ENCODE measurements around the gene KCTD17. TPM values are rescaled to one million over a fixed set of nuclear protein-coding genes. Genes with fewer than 3 reads are reported as not detected.

Gene KCTD17
- total RNA-seq, 1 donor from 2014 or later: 8.9 TPM

DNA sequence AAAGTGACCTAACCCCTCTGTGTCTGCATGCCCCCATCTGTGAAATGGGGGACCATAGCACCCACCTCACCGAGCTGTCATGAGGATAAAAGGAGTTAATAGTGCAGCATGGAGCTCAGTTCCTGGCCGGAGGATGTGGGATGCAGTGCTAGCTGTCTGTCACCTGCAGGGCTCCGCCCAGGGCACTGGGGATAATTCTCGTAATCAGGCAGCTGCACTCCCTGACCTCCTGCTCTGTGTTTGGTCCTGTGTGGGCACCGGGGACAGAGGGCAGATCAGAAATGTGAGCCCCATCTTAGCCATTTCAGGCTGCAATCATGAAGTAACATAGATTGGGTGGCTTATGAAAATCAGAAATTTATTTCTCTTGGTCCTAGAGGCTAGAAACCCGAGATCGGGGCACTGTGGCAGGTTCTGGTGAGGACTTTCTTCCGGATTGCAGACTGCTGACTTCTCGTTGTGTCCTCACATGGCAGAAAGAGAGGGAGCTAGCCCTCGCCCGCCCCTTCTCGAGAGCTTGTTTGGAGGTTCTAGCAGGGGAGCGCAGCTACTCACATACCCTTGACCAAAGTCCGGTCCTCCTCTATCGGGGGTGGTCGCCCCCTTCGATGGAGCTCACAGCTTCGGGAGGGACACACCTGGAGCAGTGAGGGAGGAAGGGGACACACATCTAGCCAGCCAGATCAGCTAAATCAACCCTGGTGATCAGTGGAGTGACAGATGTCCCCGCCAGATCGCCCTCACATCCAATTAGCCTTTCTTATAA lies 3.2 kb downstream of the KCTD17 start:
- DNase-seq (no peak), ATAC-seq (ENCODE audit: poor library complexity) (no peak)
- intact Hi-C loops (cut with DNase I): no loop called here

DNA sequence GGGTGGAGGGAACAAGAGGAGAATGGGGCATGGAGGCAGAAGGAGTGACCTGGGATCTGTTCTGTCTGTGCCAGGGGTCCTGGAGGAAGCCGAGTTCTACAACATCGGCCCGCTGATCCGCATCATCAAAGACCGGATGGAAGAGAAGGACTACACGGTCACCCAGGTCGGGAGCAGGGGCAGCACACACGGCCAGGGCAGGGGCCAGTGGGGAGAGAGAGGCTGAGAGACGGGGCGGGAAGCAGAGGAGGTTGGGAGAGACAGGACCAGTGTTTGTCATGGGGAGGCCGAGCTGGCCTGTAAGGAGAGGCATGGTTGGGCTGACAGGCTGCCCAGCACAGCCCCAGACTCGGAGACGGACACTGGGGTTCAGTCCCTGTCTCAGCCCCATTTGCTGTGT lies 4.7 kb downstream of the KCTD17 start:
- no peak for DNase-seq
- no peak for ATAC-seq (ENCODE audit: poor library complexity)
- intact Hi-C loops (cut with DNase I): no loop called here

DNA sequence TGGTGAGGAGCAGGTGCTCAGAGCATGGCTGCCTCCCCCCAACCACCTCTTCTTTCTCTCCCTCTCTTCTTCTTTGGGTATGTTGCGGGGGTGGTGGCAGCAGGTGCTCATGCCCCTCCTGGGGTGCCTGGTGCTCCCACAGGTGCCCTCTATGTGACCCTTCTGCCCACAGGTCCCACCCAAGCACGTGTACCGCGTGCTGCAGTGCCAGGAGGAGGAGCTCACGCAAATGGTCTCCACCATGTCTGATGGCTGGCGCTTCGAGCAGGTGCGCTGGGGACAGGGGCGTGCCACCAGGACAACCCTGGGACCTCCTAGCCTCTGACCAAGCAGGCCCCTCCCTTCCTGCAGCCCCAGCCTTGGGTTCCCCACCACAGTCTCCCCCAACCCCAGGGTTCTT lies 5.7 kb downstream of the KCTD17 start:
- intact Hi-C loops (cut with DNase I): no loop called here
- no peak for DNase-seq
- no peak for ATAC-seq (ENCODE audit: poor library complexity)

DNA sequence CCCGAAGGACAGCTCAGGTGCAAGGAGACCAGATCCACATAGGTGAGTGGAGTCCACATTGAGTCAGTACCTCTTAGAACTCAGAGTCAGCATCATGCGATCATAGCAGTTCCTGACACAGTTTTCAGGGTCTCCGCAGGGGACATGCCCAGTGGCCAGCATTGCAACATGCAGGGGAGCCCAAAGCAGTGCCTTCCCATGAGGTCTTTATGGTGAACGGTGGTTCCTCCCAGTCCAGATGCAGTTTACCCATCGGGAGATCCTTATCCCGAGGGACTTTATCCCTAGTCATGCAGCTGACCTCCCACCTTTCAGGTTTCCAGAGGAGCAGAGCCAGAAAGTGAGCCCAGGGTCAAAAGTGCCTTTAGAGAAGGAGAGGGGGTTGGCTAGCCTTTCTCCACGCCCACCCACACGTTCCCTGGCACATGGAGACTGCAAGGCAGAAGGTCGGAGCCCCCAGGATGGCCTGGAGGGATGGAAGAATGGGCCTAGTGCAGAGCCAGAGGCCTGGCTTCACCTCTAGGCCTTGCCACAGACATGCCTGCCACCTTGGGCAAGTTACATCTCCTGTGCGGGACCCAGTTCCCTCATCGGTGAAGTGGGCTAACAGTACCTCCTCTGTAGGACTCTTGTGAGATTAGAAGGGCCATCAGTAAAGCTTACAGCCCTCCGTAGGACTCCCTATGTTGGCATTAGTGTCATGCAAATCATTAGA lies 6.4 kb downstream of the KCTD17 start:
- DNase-seq: no peak
- no peak for ATAC-seq (ENCODE audit: poor library complexity)

DNA sequence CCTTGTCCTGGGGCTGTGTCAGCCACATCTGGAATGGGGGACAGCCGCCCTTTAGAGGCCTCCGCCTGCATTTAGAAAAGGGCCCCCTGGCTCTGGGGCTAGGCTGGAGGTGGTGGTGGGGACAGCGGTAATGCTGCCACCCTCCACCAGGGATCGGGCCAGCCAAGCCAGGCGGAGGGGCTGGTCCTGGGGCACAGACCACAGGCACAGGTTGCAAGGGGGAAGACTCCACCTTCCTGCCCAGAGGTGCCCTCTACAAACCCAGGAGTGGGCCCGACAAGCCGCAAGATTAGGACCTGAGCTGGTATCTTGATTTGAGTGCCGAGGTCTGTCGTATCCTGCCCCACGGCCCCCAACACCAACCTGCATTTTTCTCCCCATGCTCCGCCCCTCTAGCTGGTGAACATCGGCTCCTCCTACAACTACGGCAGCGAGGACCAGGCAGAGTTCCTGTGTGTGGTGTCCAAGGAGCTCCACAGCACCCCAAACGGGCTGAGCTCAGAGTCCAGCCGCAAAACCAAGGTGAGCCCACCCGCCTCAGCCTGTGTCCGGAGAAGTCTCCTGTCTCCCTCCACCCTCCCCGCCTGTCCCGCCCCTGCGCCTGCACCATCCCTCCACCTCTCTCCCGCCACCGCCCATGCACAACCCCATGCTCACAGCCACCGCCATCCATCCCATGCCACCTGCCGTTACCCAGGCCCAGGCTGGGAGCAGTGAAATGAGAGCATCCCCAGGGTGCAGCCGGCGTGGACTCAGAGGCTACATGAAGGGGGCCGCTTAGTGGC lies 7.6 kb downstream of the KCTD17 start:
- ATAC-seq (ENCODE audit: poor library complexity): no peak
- intact Hi-C loops (cut with DNase I): no loop called here
- no peak for DNase-seq

More for the DNA sequence above, 6.4 kb downstream of the KCTD17 start:
- intact Hi-C loops (cut with DNase I): no loop called here

DNA sequence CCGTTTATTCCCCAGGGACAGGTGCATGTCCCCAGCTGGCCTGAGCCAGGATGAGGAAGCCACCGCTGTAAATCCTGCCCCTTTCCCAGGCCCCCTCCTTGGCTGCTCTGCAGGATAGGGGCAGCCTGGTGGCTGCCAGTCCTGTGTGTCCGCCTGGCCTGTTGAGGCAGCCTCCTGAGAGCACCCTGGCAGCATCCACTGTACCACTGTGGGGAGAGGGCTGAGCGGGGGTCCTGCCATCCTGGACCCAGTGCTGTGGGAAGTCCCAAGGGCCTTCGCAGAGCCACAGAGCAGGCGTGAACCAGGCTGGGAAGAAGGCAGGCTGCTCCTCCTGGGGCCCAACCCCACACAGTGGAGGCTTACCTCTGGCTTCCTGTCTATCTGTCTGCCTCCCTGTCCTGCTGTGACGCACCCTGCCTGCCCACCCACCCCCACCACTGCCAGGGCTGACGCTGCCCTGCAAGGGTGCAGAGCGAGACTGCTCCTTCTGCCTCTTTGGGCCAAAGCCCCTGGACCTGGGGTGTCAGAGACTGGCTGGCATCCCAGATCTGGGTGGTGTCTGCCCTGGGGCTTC lies 8.4 kb downstream of the KCTD17 start:
- DNase-seq (no peak), ATAC-seq (ENCODE audit: poor library complexity) (no peak)
- intact Hi-C loops (cut with DNase I): no loop called here

DNA sequence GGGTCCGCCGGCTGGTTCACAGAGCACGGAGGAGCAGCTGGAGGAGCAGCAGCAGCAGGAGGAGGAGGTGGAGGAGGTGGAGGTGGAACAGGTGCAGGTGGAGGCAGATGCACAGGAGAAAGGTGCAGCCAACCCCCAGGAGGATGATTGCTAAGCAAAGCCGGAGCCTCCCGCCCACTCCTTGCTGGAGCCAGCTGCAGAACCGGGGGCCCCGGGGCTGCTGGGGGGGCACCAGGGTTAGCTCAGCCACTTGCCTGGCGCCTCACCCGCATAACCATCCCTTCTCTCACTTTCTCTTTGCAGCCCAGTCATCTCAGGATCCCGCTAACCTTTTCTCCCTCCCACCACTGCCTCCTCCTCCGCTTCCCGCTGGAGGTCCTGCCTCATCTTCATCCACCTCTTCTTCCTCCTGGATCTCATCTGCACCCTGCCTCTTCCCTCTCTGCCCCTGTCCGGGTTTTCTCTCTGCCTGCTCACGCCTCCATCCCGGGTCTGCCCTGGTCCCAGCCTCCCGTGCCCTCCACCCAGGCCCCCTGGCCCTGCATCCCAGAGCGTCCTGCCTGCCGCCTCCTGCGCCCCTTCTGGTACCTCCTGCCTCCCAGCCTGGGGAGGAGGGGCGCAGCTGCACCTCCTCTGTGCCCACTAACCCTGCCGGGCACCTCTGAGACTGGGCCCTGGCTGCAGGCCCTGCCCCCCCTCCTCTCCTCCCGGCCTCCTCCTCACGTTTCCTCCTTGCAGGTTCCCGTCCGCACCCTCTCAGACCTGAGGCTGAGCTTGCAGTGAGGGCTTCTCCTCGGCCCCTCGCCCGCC lies 9.5 kb downstream of the KCTD17 start:
- ATAC-seq (ENCODE audit: poor library complexity) (no peak), DNase-seq (no peak)
- intact Hi-C loops (cut with DNase I): no loop called here

DNA sequence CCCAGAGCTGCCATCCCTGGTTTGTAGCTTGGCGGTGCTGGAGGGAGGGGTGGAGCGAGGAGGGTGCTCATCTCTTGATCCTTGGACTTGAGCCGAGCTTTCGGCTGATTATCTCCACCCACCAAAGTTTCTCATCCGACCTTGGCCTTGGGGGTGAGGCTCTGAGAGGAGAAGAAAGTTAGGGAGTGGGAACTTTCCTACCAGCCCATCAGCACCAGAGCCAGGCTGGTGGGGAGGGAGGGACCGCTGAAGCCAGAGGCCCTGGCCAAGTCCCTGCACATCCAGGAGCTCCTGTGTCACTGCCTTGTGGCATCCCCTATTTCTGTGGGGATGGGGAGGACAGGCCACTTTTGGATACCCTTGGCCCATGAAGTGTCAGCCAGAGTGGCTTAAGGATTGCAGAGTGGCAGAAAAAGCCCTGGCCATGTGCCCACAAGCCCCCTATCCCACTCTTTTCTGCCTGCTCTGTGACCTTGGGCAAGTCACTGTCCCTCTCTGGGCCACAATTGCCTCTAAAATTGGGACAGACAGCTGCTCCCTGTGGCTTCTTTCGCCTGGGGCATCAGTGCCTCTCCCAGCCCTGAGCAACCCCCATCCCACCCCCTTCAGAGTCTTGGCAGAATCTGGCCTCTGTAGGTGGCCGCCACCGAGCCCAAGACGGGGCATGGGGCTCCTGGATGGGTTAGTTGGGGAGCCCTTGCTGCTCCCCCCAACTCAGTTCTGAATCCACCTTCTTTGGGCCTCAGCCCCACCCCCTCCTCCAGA lies 10.3 kb downstream of the KCTD17 start:
- DNase-seq: no peak

DNA sequence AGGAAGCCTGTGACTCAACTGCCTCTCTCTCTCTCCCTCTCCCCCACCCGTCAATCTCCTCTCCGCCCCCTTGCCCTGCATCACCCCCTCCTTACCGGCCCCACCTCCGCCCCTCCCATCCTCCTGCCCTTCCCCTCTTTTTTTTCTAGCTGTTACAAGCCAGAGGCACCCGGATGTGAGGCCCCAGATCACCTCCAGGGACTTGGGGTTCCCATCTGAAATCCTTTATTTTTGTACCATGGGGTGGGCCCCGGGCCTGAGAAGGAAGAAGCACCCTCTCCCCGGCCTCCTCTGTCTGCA lies 10.8 kb downstream of the KCTD17 start:
- intact Hi-C loops (cut with DNase I): no loop called here
- no peak for ATAC-seq (ENCODE audit: poor library complexity)
- DNase-seq: no peak

More for the DNA sequence above, 10.3 kb downstream of the KCTD17 start:
- intact Hi-C loops (cut with DNase I): no loop called here
- no peak for ATAC-seq (ENCODE audit: poor library complexity)

DNA sequence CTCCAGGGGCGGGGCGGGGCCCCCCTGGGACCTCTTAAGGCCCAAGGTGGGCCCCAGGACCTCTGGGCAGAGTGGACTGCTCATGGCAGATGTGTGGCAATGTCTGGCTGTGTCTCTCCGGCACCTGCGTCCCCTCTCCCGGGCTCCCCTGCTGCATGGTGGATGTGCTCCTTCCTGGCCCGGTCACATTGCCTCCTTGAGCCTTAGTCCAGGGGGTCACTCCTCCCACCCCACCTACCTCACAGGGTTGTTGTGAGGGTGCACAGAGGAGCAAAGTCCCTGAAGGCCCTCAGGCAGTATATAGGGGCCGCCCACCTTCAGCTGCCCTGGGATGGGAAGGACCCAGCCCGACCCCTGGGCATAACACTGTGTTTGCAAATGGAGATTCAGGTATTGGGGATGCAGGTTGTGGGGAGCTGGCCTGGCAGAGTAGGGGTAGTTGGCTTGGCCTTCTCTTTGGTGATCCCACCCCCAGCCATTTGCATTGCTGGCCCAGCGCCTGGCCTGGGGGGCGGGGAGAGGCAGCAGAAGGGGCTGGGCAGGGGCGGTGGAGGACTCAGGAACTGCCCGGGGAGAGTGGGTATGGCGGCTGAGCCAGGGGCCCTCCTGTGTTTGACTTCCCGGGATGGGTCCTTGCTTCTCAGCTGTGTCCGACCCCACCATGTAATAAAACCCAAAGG lies 11.3 kb downstream of the KCTD17 start:
- no peak for ATAC-seq (ENCODE audit: poor library complexity)
- no peak for DNase-seq
- intact Hi-C loops (cut with DNase I): no loop called here

DNA sequence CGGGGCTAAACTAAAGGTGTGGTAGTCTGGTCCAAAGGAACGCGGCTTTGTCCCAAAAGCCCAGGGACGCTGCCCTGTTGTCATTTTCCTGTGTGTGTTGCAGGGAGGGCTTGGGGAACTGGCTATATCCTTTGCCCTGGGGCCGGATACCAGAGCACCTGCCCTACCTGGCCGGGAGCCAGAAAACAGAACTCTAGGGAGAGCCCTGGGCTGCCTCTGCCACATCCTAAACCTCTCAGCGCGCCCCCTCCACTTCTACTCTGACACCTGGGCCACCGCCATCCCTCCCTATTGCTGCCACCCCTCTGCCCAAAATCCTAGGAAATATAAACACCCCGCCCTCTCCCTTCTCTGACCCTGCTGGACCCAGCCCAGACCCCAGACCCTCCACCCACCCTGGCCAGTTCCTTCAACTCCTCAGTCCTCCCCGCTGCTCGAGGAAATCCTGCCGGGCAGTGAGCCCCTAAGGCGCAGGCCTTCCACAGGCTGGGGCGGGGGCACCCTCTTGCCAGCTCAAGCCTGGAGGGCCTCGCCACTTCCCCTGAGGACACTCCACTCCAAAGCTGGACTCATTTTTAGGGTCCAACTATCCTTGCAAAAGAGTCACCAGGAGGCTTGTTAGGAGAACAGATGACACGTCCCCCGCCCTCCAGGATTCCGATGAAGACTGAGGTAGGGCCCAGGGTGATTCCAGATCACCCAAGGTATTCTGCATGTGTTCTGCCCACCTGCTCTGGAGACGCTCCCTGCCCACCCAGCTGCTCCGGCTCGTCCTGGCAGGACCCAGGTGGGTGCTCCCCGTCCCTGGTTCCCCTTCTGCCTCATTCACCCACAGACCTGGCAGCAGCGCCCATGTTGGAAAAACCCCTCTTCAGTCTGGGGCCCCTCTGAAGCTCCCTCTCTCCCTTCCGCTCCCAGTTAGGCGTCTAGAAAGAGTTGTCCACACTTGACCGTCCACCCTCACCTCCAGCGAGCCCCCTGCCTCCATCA lies 12.2 kb downstream of the KCTD17 start:
- intact Hi-C loops (cut with DNase I): no loop called here
- ATAC-seq (ENCODE audit: poor library complexity) (no peak), DNase-seq (no peak)

DNA sequence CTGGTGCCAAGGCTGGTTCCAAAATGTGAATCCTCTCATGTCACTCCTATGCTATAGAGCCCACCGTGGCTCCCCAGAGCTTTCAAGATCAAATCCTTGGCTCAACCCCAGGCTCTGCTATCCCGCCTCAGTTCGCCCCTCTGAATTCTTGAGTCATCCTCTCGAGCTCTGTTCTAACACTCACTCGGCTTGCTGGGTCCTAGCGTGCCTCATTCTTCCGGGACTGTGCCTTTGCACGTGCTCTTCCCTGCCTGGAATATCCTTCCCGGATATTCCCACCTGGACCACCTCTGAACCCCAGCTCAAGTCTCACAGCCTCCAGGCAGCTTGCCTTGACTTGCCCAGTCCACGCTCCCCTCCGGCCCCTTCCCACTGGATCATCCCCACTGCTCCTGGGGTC lies 13.0 kb downstream of the KCTD17 start:
- no peak for DNase-seq
- intact Hi-C loops (cut with DNase I): no loop called here
- no peak for ATAC-seq (ENCODE audit: poor library complexity)

DNA sequence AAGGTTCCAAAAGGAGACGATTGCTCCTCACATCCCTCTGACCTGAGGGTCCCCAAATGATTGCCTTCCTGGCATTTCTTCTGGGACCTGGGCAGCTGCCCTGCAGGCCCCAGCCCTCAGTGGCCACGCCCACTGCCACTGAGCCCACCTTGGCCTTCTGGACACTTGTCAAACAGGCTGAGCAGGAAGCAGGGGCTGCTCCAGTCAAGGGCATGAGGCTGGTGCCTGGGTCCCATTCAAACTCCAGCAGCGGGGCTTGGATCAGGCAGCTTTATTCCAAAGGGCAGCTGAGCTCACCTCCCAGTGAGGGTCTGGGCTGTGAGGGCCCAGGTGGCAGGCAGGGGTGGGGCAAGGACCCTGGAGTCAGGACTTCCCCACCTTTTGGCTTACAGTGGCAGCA lies 13.6 kb downstream of the KCTD17 start:
- intact Hi-C loops (cut with DNase I): no loop called here
- ATAC-seq (ENCODE audit: poor library complexity): no peak

DNA sequence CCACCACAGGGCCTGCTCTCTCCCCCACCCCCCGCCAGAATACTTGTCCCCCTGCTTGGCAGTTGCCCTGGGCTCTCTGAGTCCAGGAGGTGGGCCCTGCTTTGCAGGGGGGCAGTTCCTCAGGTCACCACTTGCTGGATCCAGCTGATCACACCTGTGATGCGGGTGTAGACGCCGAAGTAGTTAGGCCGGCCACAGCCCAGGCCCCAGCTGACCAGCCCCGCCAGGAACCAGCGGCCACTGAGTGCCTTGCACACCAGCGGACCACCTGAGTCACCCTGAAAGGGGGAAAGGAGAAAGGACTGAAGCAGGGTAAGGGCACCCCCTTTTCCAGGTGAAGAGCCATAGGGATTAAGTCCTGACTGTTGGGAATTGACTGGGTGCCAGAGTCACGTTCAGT lies 14.4 kb downstream of the KCTD17 start:
- intact Hi-C loops (cut with DNase I): no loop called here
- DNase-seq (no peak), ATAC-seq (ENCODE audit: poor library complexity) (no peak)

More for the DNA sequence above, 13.6 kb downstream of the KCTD17 start:
- no peak for DNase-seq

DNA sequence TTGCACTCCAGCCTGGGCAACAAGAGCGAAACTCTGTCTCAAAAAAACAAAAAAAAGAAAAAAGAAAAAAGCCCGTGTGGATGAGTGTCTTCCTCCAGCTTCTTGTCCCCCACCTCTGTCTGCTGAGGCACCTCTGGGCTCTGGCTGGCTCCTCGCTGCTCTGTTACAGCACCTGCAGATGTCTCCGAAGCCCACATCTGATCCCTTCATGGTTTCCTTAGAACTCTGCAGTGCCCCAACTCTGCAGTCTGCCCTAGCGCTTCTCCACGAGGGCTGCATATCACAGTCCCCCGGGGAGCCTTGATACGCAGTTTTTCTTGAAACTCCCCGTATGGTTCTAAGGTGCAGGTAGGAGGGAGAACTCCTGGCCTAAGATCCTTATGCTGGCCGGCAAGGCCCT lies 15.9 kb downstream of the KCTD17 start:
- ATAC-seq (ENCODE audit: poor library complexity) (no peak), DNase-seq (no peak)

DNA sequence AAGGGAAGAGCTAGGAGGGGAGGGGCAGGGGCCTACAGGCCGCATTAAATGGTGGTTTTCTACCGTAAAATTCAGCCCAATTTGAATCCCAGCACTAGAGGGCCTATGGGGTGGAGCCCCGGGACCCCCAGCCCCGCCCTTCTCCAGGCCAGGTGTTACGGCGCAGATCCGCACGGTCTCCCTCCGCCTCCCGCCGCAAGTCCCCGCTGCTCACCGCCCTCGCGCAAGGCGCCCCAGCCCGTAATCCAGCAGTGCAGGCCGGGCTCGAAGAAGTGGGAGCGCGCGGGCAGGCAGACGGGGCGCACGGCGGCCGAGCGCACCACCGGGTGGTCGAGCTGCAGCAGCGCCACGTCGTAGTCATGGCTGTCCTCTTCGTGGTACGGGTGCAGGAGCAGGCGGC lies 17.3 kb downstream of the KCTD17 start:
- intact Hi-C loops (cut with DNase I): no loop called here
- ATAC-seq (ENCODE audit: poor library complexity) (no peak), DNase-seq (no peak)

More for the DNA sequence above, 15.9 kb downstream of the KCTD17 start:
- intact Hi-C loops (cut with DNase I): no loop called here
